Glutamatergic neuron (in vitro differentiated cells): ENCODE results near the gene SCGB1C2. TPM values are rescaled to one million over a fixed set of nuclear protein-coding genes. Genes with fewer than 3 reads are reported as not detected.

Experiments
- DNase-seq: peaks from one replicate; pipeline ENCODE4 v3.0.0; 2022
- H3K27ac Mint-ChIP-seq: one replicate; pipeline ENCODE4 v1.8.0; 2020; ENCODE audit warnings: mild to moderate bottlenecking, mixed read lengths, inconsistent platforms; ENCODE audit not compliant: unreplicated experiment
- H3K27me3 Mint-ChIP-seq: one replicate; pipeline ENCODE4 v1.8.0; 2020; ENCODE audit warnings: mild to moderate bottlenecking, moderate library complexity, mixed read lengths, inconsistent platforms; ENCODE audit not compliant: unreplicated experiment
- H3K36me3 Mint-ChIP-seq: one replicate; pipeline ENCODE4 v1.8.0; 2020; ENCODE audit warnings: mild to moderate bottlenecking, mixed read lengths, inconsistent platforms; ENCODE audit not compliant: unreplicated experiment
- H3K4me1 Mint-ChIP-seq: one replicate; pipeline ENCODE4 v1.8.0; 2020; ENCODE audit warnings: mild to moderate bottlenecking, low read depth, mixed read lengths, inconsistent platforms; ENCODE audit not compliant: unreplicated experiment
- H3K4me3 Mint-ChIP-seq: one replicate; pipeline ENCODE4 v1.8.0; 2020; ENCODE audit warnings: mild to moderate bottlenecking, mixed read lengths, inconsistent platforms; ENCODE audit not compliant: unreplicated experiment
- H3K9me3 Mint-ChIP-seq: one replicate; pipeline ENCODE4 v1.8.0; 2020; ENCODE audit warnings: mild to moderate bottlenecking, moderate library complexity, mixed read lengths, inconsistent platforms; ENCODE audit not compliant: unreplicated experiment
- CTCF ChIP-seq: fragments of 200-600 bp; sonication (generic); IDR thresholded peaks from one replicate; pipeline ENCODE4 v1.5.0; 2021; ENCODE audit not compliant: partially characterized antibody, unreplicated experiment
- total RNA-seq: library from RNA; stranded (reverse); fragmentation: NEBNext Ultra II Directional; extraction: Animal tissue kit (Norgen Biotek cat#: 25700); gene quantifications from one replicate; pipeline ENCODE4 v1.2.1, GENCODE V29; 2021; ENCODE audit not compliant: unreplicated experiment

Gene SCGB1C2
- total RNA-seq, 1 donor from 2014 or later, result not detected

GRCh38 chr17:179781-180380 lies 42.5 kb downstream of the SCGB1C2 start:
- peaks cover 22% of the 10 kb centered on the region for H3K9me3 Mint-ChIP-seq
- no peak overlapping the region for H3K27ac Mint-ChIP-seq
- H3K27me3 Mint-ChIP-seq, result peaks cover 12% of the 10 kb centered on the region
- peaks cover 28% of the 10 kb centered on the region for H3K4me1 Mint-ChIP-seq
- H3K36me3 Mint-ChIP-seq, result no peaks in the 10 kb centered on the region
- peak overlapping the region; percentile 79 for H3K4me3 Mint-ChIP-seq
- no peak for TF ChIP-seq CTCF
- no peak for DNase-seq

GRCh38 chr17:180381-181244 lies 43.2 kb downstream of the SCGB1C2 start:
- H3K4me1 Mint-ChIP-seq, result peaks cover 30% of the 10 kb centered on the region
- H3K27ac Mint-ChIP-seq, result no peak overlapping the region
- no peaks in the 10 kb centered on the region for H3K36me3 Mint-ChIP-seq
- peaks cover 12% of the 10 kb centered on the region for H3K27me3 Mint-ChIP-seq
- peaks cover 20% of the 10 kb centered on the region for H3K9me3 Mint-ChIP-seq
- TF ChIP-seq CTCF, result no peak
- DNase-seq, result peak; percentile 62
- no peak overlapping the region for H3K4me3 Mint-ChIP-seq

GRCh38 chr17:181245-182049 lies 44.1 kb downstream of the SCGB1C2 start, which contains the start of gene DOC2B:
Gene DOC2B (minus strand): TSS chr17:181650. CDS start chr17:181479, 171 bp downstream.
- peak; percentile 79 for DNase-seq
- TF ChIP-seq CTCF, result no peak
- Mint-ChIP-seq H3K9me3 (peaks cover 19% of the 10 kb centered on the region), H3K4me1 (peaks cover 30% of the 10 kb centered on the region), H3K4me3 (peak within 1 kb of the TSS; percentile 86), H3K27me3 (peaks cover 12% of the 10 kb centered on the region), H3K36me3 (no peaks in the 10 kb centered on the region), H3K27ac (peak within 1 kb of the TSS; percentile 88)

GRCh38 chr17:182050-182751 lies 44.8 kb downstream of the SCGB1C2 start:
- Mint-ChIP-seq H3K4me1 (peaks cover 28% of the 10 kb centered on the region), H3K36me3 (no peaks in the 10 kb centered on the region), H3K4me3 (peak overlapping the region; percentile 86), H3K27me3 (peaks cover 12% of the 10 kb centered on the region), H3K9me3 (peaks cover 19% of the 10 kb centered on the region), H3K27ac (peak overlapping the region; percentile 88)
- TF ChIP-seq CTCF, result no peak
- DNase-seq, result peak; percentile 67
